ENCODE data around the gene SF3B3.

SF3B3 gene

GRCh38 chr16:70550082-70550481 lies 26.5 kb downstream of the SF3B3 start:
- no peaks in the 10 kb centered on the region for H3K4me1 ChIP-seq
- TF ChIP-seq CTCF (IDR thresholded peaks at IDR 0.05; ENCODE audit: low read depth, low read length): no peak
- no peak for DNase-seq
- H3K27me3 ChIP-seq: no peaks in the 10 kb centered on the region
- H3K36me3 ChIP-seq: peaks cover 100% of the 10 kb centered on the region
- H3K9me3 ChIP-seq: no peaks in the 10 kb centered on the region
- no peak overlapping the region for H3K4me3 ChIP-seq (ENCODE audit: low read depth, low read length)

GRCh38 chr16:70551788-70552187 lies 28.2 kb downstream of the SF3B3 start:
- no peak for DNase-seq
- Histone ChIP-seq H3K4me3 (ENCODE audit: low read depth, low read length) (no peak overlapping the region), H3K27me3 (no peaks in the 10 kb centered on the region), H3K9me3 (no peaks in the 10 kb centered on the region), H3K4me1 (no peaks in the 10 kb centered on the region), H3K36me3 (peaks cover 100% of the 10 kb centered on the region)
- TF ChIP-seq CTCF (IDR thresholded peaks at IDR 0.05; ENCODE audit: low read depth, low read length): no peak

- DNase-seq: no peak
- Histone ChIP-seq H3K4me1 (no peaks in the 10 kb centered on the region), H3K27me3 (no peaks in the 10 kb centered on the region), H3K9me3 (no peaks in the 10 kb centered on the region), H3K36me3 (peaks cover 100% of the 10 kb centered on the region), H3K4me3 (ENCODE audit: low read depth, low read length) (no peak overlapping the region)
- TF ChIP-seq CTCF (IDR thresholded peaks at IDR 0.05; ENCODE audit: low read depth, low read length): no peak
Observed at GRCh38 chr16:70552675-70553074, 29.1 kb downstream of the SF3B3 start.

GRCh38 chr16:70553645-70554044 lies 30.0 kb downstream of the SF3B3 start:
- no peak for DNase-seq
- Histone ChIP-seq H3K36me3 (peaks cover 100% of the 10 kb centered on the region), H3K9me3 (no peaks in the 10 kb centered on the region), H3K4me3 (ENCODE audit: low read depth, low read length) (no peak overlapping the region), H3K27me3 (no peaks in the 10 kb centered on the region), H3K4me1 (no peaks in the 10 kb centered on the region)
- TF ChIP-seq CTCF (IDR thresholded peaks at IDR 0.05; ENCODE audit: low read depth, low read length): no peak

- TF ChIP-seq CTCF (IDR thresholded peaks at IDR 0.05; ENCODE audit: low read depth, low read length): no peak
- Histone ChIP-seq H3K9me3 (no peaks in the 10 kb centered on the region), H3K4me3 (ENCODE audit: low read depth, low read length) (no peak overlapping the region), H3K4me1 (no peaks in the 10 kb centered on the region), H3K27me3 (no peaks in the 10 kb centered on the region), H3K36me3 (peaks cover 100% of the 10 kb centered on the region)
- DNase-seq: no peak
Observed at GRCh38 chr16:70556063-70556462, 32.4 kb downstream of the SF3B3 start.

GRCh38 chr16:70561623-70562022 lies 38.0 kb downstream of the SF3B3 start:
- no peaks in the 10 kb centered on the region for H3K9me3 ChIP-seq
- no peak for TF ChIP-seq CTCF (IDR thresholded peaks at IDR 0.05; ENCODE audit: low read depth, low read length)
- H3K36me3 ChIP-seq: peaks cover 100% of the 10 kb centered on the region
- no peak for DNase-seq
- H3K4me1 ChIP-seq: no peaks in the 10 kb centered on the region
- no peak overlapping the region for H3K4me3 ChIP-seq (ENCODE audit: low read depth, low read length)
- no peaks in the 10 kb centered on the region for H3K27me3 ChIP-seq

Measured in BE2C (cell line).